ENCODE data around the gene TRRAP. TPM values are rescaled to one million over a fixed set of nuclear protein-coding genes. Genes with fewer than 3 reads are reported as not detected.
A peak's percentile ranks its signal among the peaks of the same experiment; 100 is the strongest.

Gene TRRAP
- total and polyA plus RNA-seq, 2 experiments from 2014 or later = 14.9 to 58.7 TPM

DNA sequence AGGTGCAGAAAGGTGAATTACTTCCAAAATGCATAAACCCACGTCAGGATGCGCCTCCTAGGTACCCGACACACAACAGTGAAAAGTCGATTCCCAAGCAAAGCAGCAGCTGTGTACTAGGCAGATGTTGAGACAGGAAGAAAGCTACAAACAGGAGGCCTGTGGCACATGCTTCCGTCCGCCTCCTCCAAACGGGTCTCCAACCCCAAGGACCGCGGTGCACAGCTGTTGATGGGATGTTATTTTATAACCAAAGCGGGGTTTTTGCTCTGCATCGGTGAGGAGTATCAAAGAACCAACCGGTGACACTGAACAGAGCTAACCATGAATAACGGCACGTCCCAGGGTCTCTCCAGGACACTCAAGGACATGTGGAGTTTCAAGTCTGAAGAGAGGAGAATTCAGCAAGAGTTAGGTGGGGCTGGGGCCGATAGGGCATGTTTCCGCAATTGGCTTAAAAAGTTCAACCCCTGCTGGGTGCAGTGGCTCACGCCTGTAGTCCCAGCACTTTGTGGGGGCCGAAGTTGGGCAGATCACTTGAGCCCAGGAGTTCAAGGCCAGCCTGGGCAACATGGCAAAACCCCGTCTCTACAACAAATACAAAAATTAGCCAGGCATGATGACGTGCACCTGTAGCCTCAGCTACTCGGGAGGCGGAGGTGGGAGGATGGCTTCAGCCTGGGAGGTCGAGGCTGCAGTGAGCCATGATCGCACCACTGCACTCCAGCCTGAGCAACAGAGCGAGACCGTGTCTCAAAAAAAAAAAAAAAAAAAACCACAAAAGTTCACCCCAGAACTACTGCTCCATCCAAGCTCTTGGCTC lies 157.6 kb downstream of the TRRAP start:
- H3K27me3 Mint-ChIP-seq (ENCODE audit: insufficient read depth, low read depth, poor library complexity) = peaks cover 28% of the 10 kb centered on the region

More for the DNA sequence above, 157.6 kb downstream of the TRRAP start:
- H3K9me3 Mint-ChIP-seq = no peaks in the 10 kb centered on the region
- DNase-seq (ENCODE audit: low spot score) = no peak
- H3K27ac Mint-ChIP-seq = peak overlapping the region; percentile 88; the same call in 1 of the 2 replicates
- Histone ChIP-seq H3K27me3 (ENCODE audit: insufficient read depth) (no peaks in the 10 kb centered on the region), H3F3A (replicated peaks; ENCODE audit: low read depth) (0 out of 2 replicates have a peak, but pooled peaks cover 4% of the 10 kb centered on the region), H3K4me3 (no peak overlapping the region), H3K4me2 (no peak overlapping the region), H3K4me1 (ENCODE audit: insufficient read depth) (no peaks in the 10 kb centered on the region), H3K36me3 (ENCODE audit: insufficient read depth) (peaks cover 41% of the 10 kb centered on the region), H3K27ac (ENCODE audit: low read depth) (no peak overlapping the region), H2AFZ (no peak overlapping the region), H4K20me1 (replicated peaks; ENCODE audit: insufficient read depth) (no peaks in the 10 kb centered on the region; the same call in 1 of the 2 replicates), H3K9me2 (ENCODE audit: insufficient read depth) (no peaks in the 10 kb centered on the region), H3K79me2 (replicated peaks; ENCODE audit: insufficient read depth) (no peaks in the 10 kb centered on the region)
- 0 out of 3 replicates have a peak, but pooled peaks cover 3% of the 10 kb centered on the region for H3K4me1 Mint-ChIP-seq
- H3K4me3 Mint-ChIP-seq = no peak overlapping the region
- H3K36me3 Mint-ChIP-seq (ENCODE audit: low read depth) = peaks cover 91% of the 10 kb centered on the region
- no peak for ATAC-seq
- TF ChIP-seq ZNF331 (CRISPR knock-in tag; IDR thresholded peaks at IDR 0.05; ENCODE audit: low read depth) (no peak), STAT1 (IDR thresholded peaks at IDR 0.05; ENCODE audit: unreplicated experiment) (no peak), ZNF114 (CRISPR knock-in tag; IDR thresholded peaks at IDR 0.05) (no peak), EZH2phosphoT487 (IDR thresholded peaks at IDR 0.05; ENCODE audit: unreplicated experiment) (no peak), CREB1 (CRISPR knock-in tag; IDR thresholded peaks at IDR 0.05; ENCODE audit: low read depth) (no peak), POLR2AphosphoS5 (IDR thresholded peaks at IDR 0.05; ENCODE audit: low read depth) (no peak), EZH2 (IDR thresholded peaks at IDR 0.05; ENCODE audit: low read depth, unreplicated experiment) (no peak), NANOG (IDR thresholded peaks at IDR 0.05; ENCODE audit: borderline replicate concordance) (no peak), JUNB (IDR thresholded peaks at IDR 0.05; ENCODE audit: unreplicated experiment) (no peak)
- TF ChIP-seq, protein P1, sequence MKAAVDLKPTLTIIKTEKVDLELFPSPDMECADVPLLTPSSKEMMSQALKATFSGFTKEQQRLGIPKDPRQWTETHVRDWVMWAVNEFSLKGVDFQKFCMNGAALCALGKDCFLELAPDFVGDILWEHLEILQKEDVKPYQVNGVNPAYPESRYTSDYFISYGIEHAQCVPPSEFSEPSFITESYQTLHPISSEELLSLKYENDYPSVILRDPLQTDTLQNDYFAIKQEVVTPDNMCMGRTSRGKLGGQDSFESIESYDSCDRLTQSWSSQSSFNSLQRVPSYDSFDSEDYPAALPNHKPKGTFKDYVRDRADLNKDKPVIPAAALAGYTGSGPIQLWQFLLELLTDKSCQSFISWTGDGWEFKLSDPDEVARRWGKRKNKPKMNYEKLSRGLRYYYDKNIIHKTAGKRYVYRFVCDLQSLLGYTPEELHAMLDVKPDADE (IDR thresholded peaks at IDR 0.05) = no peak
- TF ChIP-seq, protein P2, sequence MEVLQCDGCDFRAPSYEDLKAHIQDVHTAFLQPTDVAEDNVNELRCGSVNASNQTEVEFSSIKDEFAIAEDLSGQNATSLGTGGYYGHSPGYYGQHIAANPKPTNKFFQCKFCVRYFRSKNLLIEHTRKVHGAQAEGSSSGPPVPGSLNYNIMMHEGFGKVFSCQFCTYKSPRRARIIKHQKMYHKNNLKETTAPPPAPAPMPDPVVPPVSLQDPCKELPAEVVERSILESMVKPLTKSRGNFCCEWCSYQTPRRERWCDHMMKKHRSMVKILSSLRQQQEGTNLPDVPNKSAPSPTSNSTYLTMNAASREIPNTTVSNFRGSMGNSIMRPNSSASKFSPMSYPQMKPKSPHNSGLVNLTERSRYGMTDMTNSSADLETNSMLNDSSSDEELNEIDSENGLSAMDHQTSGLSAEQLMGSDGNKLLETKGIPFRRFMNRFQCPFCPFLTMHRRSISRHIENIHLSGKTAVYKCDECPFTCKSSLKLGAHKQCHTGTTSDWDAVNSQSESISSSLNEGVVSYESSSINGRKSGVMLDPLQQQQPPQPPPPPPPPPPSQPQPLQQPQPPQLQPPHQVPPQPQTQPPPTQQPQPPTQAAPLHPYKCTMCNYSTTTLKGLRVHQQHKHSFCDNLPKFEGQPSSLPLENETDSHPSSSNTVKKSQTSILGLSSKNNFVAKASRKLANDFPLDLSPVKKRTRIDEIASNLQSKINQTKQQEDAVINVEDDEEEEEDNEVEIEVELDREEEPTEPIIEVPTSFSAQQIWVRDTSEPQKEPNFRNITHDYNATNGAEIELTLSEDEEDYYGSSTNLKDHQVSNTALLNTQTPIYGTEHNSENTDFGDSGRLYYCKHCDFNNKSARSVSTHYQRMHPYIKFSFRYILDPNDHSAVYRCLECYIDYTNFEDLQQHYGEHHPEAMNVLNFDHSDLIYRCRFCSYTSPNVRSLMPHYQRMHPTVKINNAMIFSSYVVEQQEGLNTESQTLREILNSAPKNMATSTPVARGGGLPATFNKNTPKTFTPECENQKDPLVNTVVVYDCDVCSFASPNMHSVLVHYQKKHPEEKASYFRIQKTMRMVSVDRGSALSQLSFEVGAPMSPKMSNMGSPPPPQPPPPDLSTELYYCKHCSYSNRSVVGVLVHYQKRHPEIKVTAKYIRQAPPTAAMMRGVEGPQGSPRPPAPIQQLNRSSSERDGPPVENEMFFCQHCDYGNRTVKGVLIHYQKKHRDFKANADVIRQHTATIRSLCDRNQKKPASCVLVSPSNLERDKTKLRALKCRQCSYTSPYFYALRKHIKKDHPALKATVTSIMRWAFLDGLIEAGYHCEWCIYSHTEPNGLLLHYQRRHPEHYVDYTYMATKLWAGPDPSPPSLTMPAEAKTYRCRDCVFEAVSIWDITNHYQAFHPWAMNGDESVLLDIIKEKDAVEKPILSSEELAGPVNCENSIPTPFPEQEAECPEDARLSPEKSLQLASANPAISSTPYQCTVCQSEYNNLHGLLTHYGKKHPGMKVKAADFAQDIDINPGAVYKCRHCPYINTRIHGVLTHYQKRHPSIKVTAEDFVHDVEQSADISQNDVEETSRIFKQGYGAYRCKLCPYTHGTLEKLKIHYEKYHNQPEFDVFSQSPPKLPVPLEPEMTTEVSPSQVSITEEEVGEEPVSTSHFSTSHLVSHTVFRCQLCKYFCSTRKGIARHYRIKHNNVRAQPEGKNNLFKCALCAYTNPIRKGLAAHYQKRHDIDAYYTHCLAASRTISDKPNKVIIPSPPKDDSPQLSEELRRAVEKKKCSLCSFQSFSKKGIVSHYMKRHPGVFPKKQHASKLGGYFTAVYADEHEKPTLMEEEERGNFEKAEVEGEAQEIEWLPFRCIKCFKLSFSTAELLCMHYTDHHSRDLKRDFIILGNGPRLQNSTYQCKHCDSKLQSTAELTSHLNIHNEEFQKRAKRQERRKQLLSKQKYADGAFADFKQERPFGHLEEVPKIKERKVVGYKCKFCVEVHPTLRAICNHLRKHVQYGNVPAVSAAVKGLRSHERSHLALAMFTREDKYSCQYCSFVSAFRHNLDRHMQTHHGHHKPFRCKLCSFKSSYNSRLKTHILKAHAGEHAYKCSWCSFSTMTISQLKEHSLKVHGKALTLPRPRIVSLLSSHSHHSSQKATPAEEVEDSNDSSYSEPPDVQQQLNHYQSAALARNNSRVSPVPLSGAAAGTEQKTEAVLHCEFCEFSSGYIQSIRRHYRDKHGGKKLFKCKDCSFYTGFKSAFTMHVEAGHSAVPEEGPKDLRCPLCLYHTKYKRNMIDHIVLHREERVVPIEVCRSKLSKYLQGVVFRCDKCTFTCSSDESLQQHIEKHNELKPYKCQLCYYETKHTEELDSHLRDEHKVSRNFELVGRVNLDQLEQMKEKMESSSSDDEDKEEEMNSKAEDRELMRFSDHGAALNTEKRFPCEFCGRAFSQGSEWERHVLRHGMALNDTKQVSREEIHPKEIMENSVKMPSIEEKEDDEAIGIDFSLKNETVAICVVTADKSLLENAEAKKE (CRISPR knock-in tag; IDR thresholded peaks at IDR 0.05) = no peak
- TF ChIP-seq, protein P3, sequence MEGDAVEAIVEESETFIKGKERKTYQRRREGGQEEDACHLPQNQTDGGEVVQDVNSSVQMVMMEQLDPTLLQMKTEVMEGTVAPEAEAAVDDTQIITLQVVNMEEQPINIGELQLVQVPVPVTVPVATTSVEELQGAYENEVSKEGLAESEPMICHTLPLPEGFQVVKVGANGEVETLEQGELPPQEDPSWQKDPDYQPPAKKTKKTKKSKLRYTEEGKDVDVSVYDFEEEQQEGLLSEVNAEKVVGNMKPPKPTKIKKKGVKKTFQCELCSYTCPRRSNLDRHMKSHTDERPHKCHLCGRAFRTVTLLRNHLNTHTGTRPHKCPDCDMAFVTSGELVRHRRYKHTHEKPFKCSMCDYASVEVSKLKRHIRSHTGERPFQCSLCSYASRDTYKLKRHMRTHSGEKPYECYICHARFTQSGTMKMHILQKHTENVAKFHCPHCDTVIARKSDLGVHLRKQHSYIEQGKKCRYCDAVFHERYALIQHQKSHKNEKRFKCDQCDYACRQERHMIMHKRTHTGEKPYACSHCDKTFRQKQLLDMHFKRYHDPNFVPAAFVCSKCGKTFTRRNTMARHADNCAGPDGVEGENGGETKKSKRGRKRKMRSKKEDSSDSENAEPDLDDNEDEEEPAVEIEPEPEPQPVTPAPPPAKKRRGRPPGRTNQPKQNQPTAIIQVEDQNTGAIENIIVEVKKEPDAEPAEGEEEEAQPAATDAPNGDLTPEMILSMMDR (conservative IDR thresholded peaks at IDR 0.05; ENCODE audit: low read depth in 2 of 2) = no peak
- TF ChIP-seq, protein P4, sequence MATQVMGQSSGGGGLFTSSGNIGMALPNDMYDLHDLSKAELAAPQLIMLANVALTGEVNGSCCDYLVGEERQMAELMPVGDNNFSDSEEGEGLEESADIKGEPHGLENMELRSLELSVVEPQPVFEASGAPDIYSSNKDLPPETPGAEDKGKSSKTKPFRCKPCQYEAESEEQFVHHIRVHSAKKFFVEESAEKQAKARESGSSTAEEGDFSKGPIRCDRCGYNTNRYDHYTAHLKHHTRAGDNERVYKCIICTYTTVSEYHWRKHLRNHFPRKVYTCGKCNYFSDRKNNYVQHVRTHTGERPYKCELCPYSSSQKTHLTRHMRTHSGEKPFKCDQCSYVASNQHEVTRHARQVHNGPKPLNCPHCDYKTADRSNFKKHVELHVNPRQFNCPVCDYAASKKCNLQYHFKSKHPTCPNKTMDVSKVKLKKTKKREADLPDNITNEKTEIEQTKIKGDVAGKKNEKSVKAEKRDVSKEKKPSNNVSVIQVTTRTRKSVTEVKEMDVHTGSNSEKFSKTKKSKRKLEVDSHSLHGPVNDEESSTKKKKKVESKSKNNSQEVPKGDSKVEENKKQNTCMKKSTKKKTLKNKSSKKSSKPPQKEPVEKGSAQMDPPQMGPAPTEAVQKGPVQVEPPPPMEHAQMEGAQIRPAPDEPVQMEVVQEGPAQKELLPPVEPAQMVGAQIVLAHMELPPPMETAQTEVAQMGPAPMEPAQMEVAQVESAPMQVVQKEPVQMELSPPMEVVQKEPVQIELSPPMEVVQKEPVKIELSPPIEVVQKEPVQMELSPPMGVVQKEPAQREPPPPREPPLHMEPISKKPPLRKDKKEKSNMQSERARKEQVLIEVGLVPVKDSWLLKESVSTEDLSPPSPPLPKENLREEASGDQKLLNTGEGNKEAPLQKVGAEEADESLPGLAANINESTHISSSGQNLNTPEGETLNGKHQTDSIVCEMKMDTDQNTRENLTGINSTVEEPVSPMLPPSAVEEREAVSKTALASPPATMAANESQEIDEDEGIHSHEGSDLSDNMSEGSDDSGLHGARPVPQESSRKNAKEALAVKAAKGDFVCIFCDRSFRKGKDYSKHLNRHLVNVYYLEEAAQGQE (IDR thresholded peaks at IDR 0.05; ENCODE audit: unreplicated experiment) = no peak

Measured in GM23338 (cell line).